ENCODE measurements around the gene ZSWIM4.

The ZSWIM4 gene

GRCh38 chr19:13880059-13881043 is 85.1 kb downstream of the ZSWIM4 start:
- DNase-seq = peak; percentile 86 to 89

DNA sequence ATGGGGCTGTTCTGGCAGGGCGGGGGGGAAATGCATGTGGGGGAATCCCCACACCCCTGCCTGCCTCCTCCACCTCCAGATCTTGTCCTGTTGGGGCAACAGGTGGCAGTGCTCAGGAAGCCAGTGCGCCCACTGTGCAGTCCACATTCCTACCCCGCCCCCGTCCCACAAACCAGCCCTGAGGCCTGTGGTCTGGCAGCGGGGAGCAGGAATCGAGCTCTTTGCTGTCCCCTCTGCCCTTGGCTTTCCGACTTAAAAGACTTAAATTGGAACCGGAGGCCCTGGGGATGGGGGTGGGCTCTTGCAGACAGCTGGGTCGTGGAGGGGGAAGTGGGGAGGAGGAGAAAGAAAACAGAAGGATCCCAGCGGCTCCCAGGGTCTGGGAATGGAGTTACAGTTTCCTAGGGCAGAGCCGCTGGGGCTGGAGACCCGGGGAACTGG is 86.0 kb downstream of the ZSWIM4 start:
- no peak for DNase-seq
